B cell (primary cell): Measurements from ENCODE around the gene ERN2. TPM values are rescaled to one million over a fixed set of nuclear protein-coding genes. Genes with fewer than 3 reads are reported as not detected.
A peak's percentile ranks its signal among the peaks of the same experiment; 100 is the strongest.

Experiments used
- ATAC-seq: fragments of 200-7000 bp; cut with Tn5 transposase; one replicate; pipeline ENCODE4 v1.10.0; 2021; ENCODE audit warnings: low read depth, mild to moderate bottlenecking, moderate number of reproducible peaks, moderate library complexity
- CTCF ChIA-PET: fragments of 350-600 bp; sonication (Branson Sonifier 250); formaldehyde crosslinking; loops from one replicate; lab custom pipeline; 2021; ENCODE audit warnings: antibody characterized with exemption, inconsistent platforms; lab: Charles Lee
- POLR2A ChIA-PET: fragments of 350-600 bp; sonication (Branson Sonifier 250); formaldehyde crosslinking; loops from one replicate; lab custom pipeline; 2021; ENCODE audit warnings: antibody characterized with exemption; lab: Charles Lee
- DNase-seq: peaks from one replicate; pipeline ENCODE4 v3.0.0; 2013
- H2AFZ ChIP-seq: 2 replicates; pipeline ENCODE4 v1.6.1; 2012; ENCODE audit warnings: mild to moderate bottlenecking, low read depth, low read length; ENCODE audit not compliant: insufficient read depth, poor library complexity, severe bottlenecking
- H3K27ac ChIP-seq, 2 donors: 1 replicate in 1 of 2; 2 replicates in 1 of 2; pipeline ENCODE4 v1.5.1; 2012 to 2013; ENCODE audit warnings: low read length in 2 of 2, mild to moderate bottlenecking in 2 of 2, moderate library complexity in 1 of 2
- H3K27me3 ChIP-seq, 4 experiments: fragments of 200-600 bp in 1 of 4; sonication (generic) in 1 of 4; replicated peaks in 1 of 4; 1 replicate in 2 of 4; 2 replicates in 2 of 4; pipeline versions ENCODE4 v1.6.1 to v1.7.0; 2013 to 2016; ENCODE audit warnings: low read length in 3 of 4, mild to moderate bottlenecking in 2 of 4, mixed read lengths in 1 of 4, moderate library complexity in 1 of 4; ENCODE audit not compliant: insufficient read depth in 4 of 4, control insufficient read depth in 3 of 4; ENCODE audit errors: control extremely low read depth in 1 of 4
- H3K36me3 ChIP-seq, 2 experiments: replicated peaks in 1 of 2; 1 replicate in 1 of 2; 2 replicates in 1 of 2; pipeline versions ENCODE4 v1.6.1 to v1.7.1; 2013; ENCODE audit warnings: low read length in 1 of 2; ENCODE audit not compliant: insufficient read depth in 2 of 2, control insufficient read depth in 1 of 2; ENCODE audit errors: control extremely low read depth in 1 of 2, extremely low read depth in 1 of 2
- H3K4me1 ChIP-seq, 2 donors: fragments of 200-600 bp in 1 of 2; sonication (generic) in 1 of 2; 1 replicate in 1 of 2; 2 replicates in 1 of 2; pipeline versions ENCODE4 v1.5.1 to v1.6.1; 2013 to 2017; ENCODE audit warnings: low read length in 2 of 2; ENCODE audit not compliant: control insufficient read depth in 2 of 2, insufficient read depth in 2 of 2
- H3K4me2 ChIP-seq: replicated peaks from 2 replicates; pipeline ENCODE3; 2012; ENCODE audit warnings: mild to moderate bottlenecking, low read depth, low read length; ENCODE audit not compliant: poor library complexity, severe bottlenecking
- H3K4me3 ChIP-seq, 5 experiments: fragments of 200-600 bp in 1 of 5; sonication (generic) in 1 of 5; 1 replicate in 3 of 5; 2 replicates in 2 of 5; pipeline versions ENCODE4 v1.5.1 to v1.7.0; 2011 to 2016; ENCODE audit warnings: low read length in 4 of 5, mild to moderate bottlenecking in 4 of 5, low read depth in 2 of 5, control low read depth in 1 of 5, moderate library complexity in 1 of 5; ENCODE audit not compliant: insufficient read depth in 1 of 5; ENCODE audit errors: control extremely low read depth in 1 of 5, extremely low read depth in 1 of 5
- H3K79me2 ChIP-seq: fragments of 200-600 bp; sonication (generic); one replicate; pipeline ENCODE4 v1.6.0; 2016; ENCODE audit warnings: low read length; ENCODE audit not compliant: control insufficient read depth, insufficient read depth
- H3K9ac ChIP-seq: fragments of 200-600 bp; sonication (generic); 2 replicates; pipeline ENCODE4 v1.6.1; 2017; ENCODE audit warnings: mild to moderate bottlenecking, low read length, moderate library complexity
- H3K9me3 ChIP-seq, 3 donors: one replicate each; pipeline versions ENCODE4 v1.6.1 to v1.7.1; 2013; ENCODE audit warnings: low read length in 2 of 3; ENCODE audit not compliant: control insufficient read depth in 2 of 3, insufficient read depth in 1 of 3; ENCODE audit errors: control extremely low read depth in 1 of 3
- H4K20me1 ChIP-seq: 2 replicates; pipeline ENCODE4 v1.6.0; 2012; ENCODE audit warnings: mild to moderate bottlenecking, low read length; ENCODE audit not compliant: insufficient read depth, control insufficient read depth, poor library complexity, severe bottlenecking
- H3K27ac Mint-ChIP-seq: one replicate; pipeline ENCODE4 v1.8.0; 2021; ENCODE audit warnings: mixed read lengths
- H3K27me3 Mint-ChIP-seq: one replicate; pipeline ENCODE4 v1.8.0; 2021; ENCODE audit warnings: mixed read lengths
- H3K4me1 Mint-ChIP-seq: one replicate; pipeline ENCODE4 v1.8.0; 2021; ENCODE audit warnings: mixed read lengths
- H3K4me3 Mint-ChIP-seq: one replicate; pipeline ENCODE4 v1.8.0; 2021; ENCODE audit warnings: mixed read lengths
- H3K9me3 Mint-ChIP-seq: one replicate; pipeline ENCODE4 v1.8.0; 2022; ENCODE audit warnings: mixed read lengths; ENCODE audit not compliant: insufficient read depth
- EZH2 ChIP-seq: IDR thresholded peaks from 2 replicates; pipeline ENCODE4 v1.6.1; 2012; ENCODE audit warnings: borderline replicate concordance, low read depth, mild to moderate bottlenecking, moderate library complexity, low read length; ENCODE audit not compliant: insufficient read depth, poor library complexity, severe bottlenecking
- WGBS: methylation state at CpG from one replicate; pipeline ENCODE4 v1.1.5; 2013; ENCODE audit warnings: missing lambda C conversion rate; ENCODE audit not compliant: insufficient coverage; 5-methylcytosine and 5-hydroxymethylcytosine counted together
- intact Hi-C: fragments of 100-400 bp; cut with micrococcal nuclease; formaldehyde crosslinking; loops from one replicate; pipeline ENCODE4 v1.10.0; 2022
- polyA plus RNA-seq: library from polyadenylated mRNA; depleted of rRNA; stranded (reverse); fragments of >200 nt; gene quantifications from 2 replicates; pipeline ENCODE4 v1.2.3, GENCODE V29; 2012
- total RNA-seq, 2 donors: library from RNA; stranded (reverse); fragments of 120-200 nt in 1 of 2; gene quantifications; 1 replicate in 1 of 2; 2 replicates in 1 of 2; pipeline versions ENCODE4 v1.2.3 to v1.2.4, GENCODE V29; 2013 to 2022
- TF ChIP-seq, protein P1 (sequence below): fragments of 200-600 bp; IDR thresholded peaks from one replicate; pipeline ENCODE4 v1.8.0; 2022; ENCODE audit warnings: antibody characterized with exemption, mild to moderate bottlenecking

ERN2 gene
- total and polyA plus RNA-seq, 2 donors (not counting 1 experiment from before 2014, with no cell fraction given), result not detected

DNA sequence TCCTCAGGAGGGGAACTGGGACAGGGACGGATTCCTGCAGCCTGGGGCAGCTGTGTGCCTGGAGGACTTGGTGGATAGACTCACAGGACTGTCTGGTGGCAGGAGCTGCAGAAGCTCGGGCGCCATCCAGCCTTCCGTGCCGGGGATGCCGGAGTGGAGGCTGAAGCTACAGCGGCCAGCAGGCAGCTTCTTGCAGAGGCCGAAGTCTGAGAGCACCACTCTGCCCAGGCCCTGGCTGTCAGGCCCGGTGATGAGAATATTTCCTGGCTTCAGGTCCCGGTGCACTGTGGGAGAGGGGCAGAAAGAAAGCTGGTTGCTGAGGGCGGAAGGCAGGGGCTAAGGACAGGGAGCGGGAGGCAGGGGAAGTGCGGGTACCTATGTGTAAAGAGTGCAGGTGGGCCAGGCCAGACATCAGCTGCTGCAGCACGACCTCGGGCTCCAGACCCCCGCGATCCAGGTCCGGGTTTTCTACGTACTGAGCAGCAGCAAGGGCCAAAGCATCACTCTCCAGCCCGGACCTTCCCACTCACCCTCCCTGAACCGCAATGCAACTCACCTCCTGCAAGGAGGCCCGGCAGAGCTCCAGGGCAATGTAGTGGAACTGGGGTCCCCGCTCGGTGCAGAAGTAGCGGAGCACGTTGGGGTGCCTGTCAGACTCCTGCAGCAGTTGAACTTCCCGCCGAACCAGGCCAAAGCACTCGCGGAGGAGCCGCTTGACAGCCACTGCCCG, 18.2 kb downstream of the ERN2 start:
- TF ChIP-seq, protein P1, sequence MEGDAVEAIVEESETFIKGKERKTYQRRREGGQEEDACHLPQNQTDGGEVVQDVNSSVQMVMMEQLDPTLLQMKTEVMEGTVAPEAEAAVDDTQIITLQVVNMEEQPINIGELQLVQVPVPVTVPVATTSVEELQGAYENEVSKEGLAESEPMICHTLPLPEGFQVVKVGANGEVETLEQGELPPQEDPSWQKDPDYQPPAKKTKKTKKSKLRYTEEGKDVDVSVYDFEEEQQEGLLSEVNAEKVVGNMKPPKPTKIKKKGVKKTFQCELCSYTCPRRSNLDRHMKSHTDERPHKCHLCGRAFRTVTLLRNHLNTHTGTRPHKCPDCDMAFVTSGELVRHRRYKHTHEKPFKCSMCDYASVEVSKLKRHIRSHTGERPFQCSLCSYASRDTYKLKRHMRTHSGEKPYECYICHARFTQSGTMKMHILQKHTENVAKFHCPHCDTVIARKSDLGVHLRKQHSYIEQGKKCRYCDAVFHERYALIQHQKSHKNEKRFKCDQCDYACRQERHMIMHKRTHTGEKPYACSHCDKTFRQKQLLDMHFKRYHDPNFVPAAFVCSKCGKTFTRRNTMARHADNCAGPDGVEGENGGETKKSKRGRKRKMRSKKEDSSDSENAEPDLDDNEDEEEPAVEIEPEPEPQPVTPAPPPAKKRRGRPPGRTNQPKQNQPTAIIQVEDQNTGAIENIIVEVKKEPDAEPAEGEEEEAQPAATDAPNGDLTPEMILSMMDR, result no peak
- no peak for TF ChIP-seq EZH2
- peak overlapping the region; percentile 19 for H3K9ac ChIP-seq
- peak overlapping the region; percentile 74 for H3K4me3 Mint-ChIP-seq
- no peaks in the 10 kb centered on the region for H3K9me3 ChIP-seq
- H3K27ac Mint-ChIP-seq, result no peak overlapping the region
- H3K4me1 Mint-ChIP-seq, result peaks cover 15% of the 10 kb centered on the region
- no peaks in the 10 kb centered on the region for H3K9me3 Mint-ChIP-seq
- intact Hi-C loops, result no loop called here
- H3K27ac ChIP-seq, result no peak overlapping the region
- H3K79me2 ChIP-seq, result no peaks in the 10 kb centered on the region
- peak overlapping the region; percentile 60 for H3K4me2 ChIP-seq
- CTCF ChIA-PET, result no interaction called here
- 45% methylated on average over 27 of the region's 32 CpGs for WGBS
- DNase-seq (no peak), ATAC-seq (no peak)
- H3K4me1 ChIP-seq, result peaks cover 8 to 17% of the 10 kb centered on the region in 2 donors
- H3K27me3 ChIP-seq, result no peaks in the 10 kb centered on the region
- no peaks in the 10 kb centered on the region for H4K20me1 ChIP-seq
- H3K27me3 Mint-ChIP-seq, result peaks cover 6% of the 10 kb centered on the region
- peak overlapping the region; percentile 75 for H2AFZ ChIP-seq
- no peaks in the 10 kb centered on the region for H3K36me3 ChIP-seq
- peak overlapping the region in 2 of 5 experiments; percentile 8 to 25 for H3K4me3 ChIP-seq
- POLR2A ChIA-PET, result no interaction called here

- Histone ChIP-seq H3K4me3 (no peak overlapping the region), H3K9ac (peak overlapping the region; percentile 19), H4K20me1 (no peaks in the 10 kb centered on the region), H3K36me3 (peaks cover 0 to 3% of the 10 kb centered on the region in 2 experiments), H2AFZ (peak overlapping the region; percentile 75), H3K27me3 (no peaks in the 10 kb centered on the region), H3K4me2 (peak overlapping the region; percentile 60), H3K27ac (no peak overlapping the region), H3K4me1 (peaks cover 8 to 14% of the 10 kb centered on the region in 2 donors), H3K79me2 (no peaks in the 10 kb centered on the region), H3K9me3 (no peaks in the 10 kb centered on the region)
- ChIA-PET POLR2A (no interaction called here), CTCF (no interaction called here)
- Mint-ChIP-seq H3K4me3 (peak overlapping the region; percentile 74), H3K27me3 (peaks cover 6% of the 10 kb centered on the region), H3K27ac (no peak overlapping the region), H3K4me1 (peaks cover 12% of the 10 kb centered on the region), H3K9me3 (no peaks in the 10 kb centered on the region)
- no peak for TF ChIP-seq EZH2
- TF ChIP-seq, protein P1, result no peak
- ATAC-seq (no peak), DNase-seq (no peak)
- intact Hi-C loops, result no loop called here
- WGBS, result 100% methylated on average over 4 of the region's 4 CpGs
Observed at GRCh38 chr16:23694265-23694643, 18.8 kb downstream of the ERN2 start.
